Activated naive CD4-positive, alpha-beta T cell treated with anti-CD3 and anti-CD28 coated beads, Interleukin-2, amount 10 ng/mL, durations not matched to agents 7 days and 5 days (primary cell): Measurements from ENCODE around the gene TNS1.

Source experiments
- CTCF ChIA-PET: fragments of 350-600 bp; sonication (Branson Sonifier 250); formaldehyde crosslinking; loops from one replicate; lab custom pipeline; 2021; ENCODE audit warnings: antibody characterized with exemption; lab: Charles Lee
- DNase-seq: peaks from one replicate; pipeline ENCODE4 v3.0.0-alpha.2; 2020
- H3K27ac Mint-ChIP-seq: one replicate; pipeline ENCODE4 v1.8.0; 2021; ENCODE audit warnings: mild to moderate bottlenecking, moderate library complexity, mixed read lengths
- H3K27me3 Mint-ChIP-seq: one replicate; pipeline ENCODE4 v1.8.0; 2021; ENCODE audit warnings: mild to moderate bottlenecking, mixed read lengths
- H3K36me3 Mint-ChIP-seq: one replicate; pipeline ENCODE4 v1.8.0; 2021; ENCODE audit warnings: mixed read lengths
- H3K4me1 Mint-ChIP-seq: one replicate; pipeline ENCODE4 v1.8.0; 2021; ENCODE audit warnings: mixed read lengths
- H3K4me3 Mint-ChIP-seq: one replicate; pipeline ENCODE4 v1.8.0; 2021; ENCODE audit warnings: mild to moderate bottlenecking, moderate library complexity, mixed read lengths
- H3K9me3 Mint-ChIP-seq: one replicate; pipeline ENCODE4 v1.8.0; 2021; ENCODE audit warnings: mixed read lengths

The TNS1 gene

DNA sequence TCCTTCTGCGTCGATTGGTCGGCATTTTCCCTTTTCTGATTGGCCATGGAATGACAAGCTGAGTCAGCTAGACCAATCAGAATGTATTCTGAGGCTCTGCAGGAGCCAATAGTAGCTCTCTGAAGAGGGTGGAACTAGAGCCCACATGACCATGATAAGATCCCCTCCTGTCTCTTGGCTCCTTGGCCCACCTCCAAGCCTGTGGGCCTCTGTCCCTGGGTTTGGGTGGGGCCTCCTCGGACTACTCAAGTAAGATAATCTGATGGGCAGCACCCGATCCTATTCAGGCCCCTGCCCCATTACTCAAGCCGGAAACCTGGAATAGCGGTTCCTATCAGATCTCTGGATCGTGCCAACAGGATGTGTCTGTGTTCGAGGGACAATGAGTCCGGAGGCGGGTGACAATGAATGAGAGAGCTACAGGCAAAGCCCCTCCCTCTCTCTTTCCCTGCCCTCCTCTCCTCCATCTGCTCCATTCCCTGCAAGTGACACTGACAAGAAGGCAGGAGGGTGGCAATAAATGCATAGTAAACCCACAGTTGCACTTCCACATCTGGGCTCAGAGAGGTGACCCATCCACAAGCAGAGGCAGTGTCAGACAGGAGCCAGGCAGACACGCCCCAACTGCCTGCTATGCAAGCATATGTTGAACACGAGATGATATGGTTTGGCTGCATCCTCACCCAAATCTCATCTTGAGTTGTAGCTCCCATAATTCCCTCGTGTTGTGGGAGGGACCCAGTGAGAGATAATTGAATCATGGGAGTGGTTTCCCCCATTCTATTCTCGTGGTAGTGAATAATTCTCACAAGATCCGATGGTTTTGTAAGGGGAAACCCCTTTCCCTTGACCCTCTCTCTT, 114.7 kb downstream of the TNS1 start:
- DNase-seq, result no peak
- H3K4me1 Mint-ChIP-seq, result no peaks in the 10 kb centered on the region
- H3K9me3 Mint-ChIP-seq, result no peaks in the 10 kb centered on the region
- peaks cover 16% of the 10 kb centered on the region for H3K27me3 Mint-ChIP-seq
- CTCF ChIA-PET, result interaction anchor here (1.1 to 10.6 kb wide), 7 partner anchors 8 to 236 kb away, joined by 3 to 260 read pairs (median 8); no protein-coding TSS in a partner anchor
- H3K36me3 Mint-ChIP-seq, result no peaks in the 10 kb centered on the region
- no peak overlapping the region for H3K4me3 Mint-ChIP-seq
- no peak overlapping the region for H3K27ac Mint-ChIP-seq

DNA sequence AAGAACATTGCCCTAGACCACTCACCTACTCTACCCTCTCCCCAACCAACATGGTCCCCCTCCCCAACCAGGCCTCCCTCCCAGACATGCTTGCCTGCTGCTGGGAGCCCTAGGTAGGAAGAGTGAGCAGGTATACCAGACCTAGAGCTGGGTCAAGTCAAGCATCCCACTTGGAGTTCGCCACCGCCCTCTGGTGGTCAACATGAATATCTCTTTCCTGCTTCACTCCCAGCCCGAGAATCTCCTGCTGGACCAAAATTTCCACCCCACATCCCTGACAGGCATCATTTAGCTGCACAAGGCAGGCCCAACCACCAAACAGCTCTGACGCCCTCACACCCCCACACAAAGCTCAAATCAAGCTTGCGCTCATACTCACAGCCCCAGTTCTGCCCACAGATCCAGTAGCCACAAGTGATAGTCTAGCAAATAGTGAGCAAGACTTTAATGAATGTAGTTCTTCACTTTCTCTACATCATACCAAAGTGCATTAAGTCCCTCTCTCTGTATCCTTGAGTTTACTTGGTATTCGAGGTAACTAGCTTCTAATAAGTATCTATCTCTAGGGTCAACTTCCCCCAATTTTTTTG, 116.0 kb downstream of the TNS1 start:
- peak; percentile 79 for DNase-seq
- CTCF ChIA-PET, result interaction anchor here (0.8 to 10.6 kb wide), 24 partner anchors 10 to 235 kb away, joined by 3 to 260 read pairs (median 3); partner anchors contain the start of gene RUFY4
- Mint-ChIP-seq H3K4me3 (no peak overlapping the region), H3K27me3 (peaks cover 16% of the 10 kb centered on the region), H3K9me3 (no peaks in the 10 kb centered on the region), H3K36me3 (no peaks in the 10 kb centered on the region), H3K4me1 (no peaks in the 10 kb centered on the region), H3K27ac (no peak overlapping the region)

DNA sequence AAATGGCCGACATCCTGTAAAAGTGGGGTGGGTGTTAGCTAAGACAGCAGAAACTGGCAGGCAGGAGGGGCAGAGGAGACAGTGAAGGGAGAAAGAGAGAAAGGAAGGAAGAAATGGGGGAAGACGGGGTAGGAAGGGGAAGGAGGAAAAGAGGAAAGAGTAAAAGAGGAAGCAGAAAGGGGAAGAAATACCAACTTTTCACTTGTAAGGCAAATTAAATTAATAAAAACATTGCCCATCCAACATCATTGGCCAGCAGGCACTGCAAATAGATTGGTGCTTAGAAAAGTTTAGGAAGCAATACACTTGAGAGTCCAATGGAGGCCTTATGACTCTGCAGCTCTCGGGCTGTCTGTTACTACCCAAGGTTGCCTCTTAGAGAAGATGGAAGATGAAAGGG, 116.7 kb downstream of the TNS1 start:
- CTCF ChIA-PET, result interaction anchor here (0.9 to 10.6 kb wide), 16 partner anchors 9 to 188 kb away, joined by 3 to 260 read pairs (median 4); no protein-coding TSS in a partner anchor
- no peak overlapping the region for H3K27ac Mint-ChIP-seq
- H3K4me3 Mint-ChIP-seq, result no peak overlapping the region
- H3K4me1 Mint-ChIP-seq, result no peaks in the 10 kb centered on the region
- H3K36me3 Mint-ChIP-seq, result no peaks in the 10 kb centered on the region
- H3K9me3 Mint-ChIP-seq, result no peaks in the 10 kb centered on the region
- peaks cover 16% of the 10 kb centered on the region for H3K27me3 Mint-ChIP-seq
- DNase-seq, result no peak

DNA sequence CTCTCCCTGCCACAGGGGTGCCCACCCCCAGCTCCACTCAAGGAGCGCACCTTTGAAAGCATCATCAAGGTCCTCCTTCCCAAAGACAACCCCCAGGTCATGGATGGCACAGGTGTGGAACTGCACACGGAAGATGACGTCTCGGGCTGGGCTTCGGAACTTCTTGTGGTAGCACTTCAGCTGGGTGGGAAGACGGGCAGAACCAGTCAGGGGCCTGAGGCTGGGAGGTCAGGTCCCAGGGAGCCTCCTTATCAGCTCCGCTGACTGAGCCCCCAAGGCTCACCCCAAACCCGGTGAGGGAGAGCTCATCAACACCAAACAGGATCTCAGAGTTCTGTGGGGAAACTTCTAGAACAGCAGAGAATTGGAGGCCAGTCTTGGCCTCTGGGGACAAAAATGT, 117.8 kb downstream of the TNS1 start:
- Mint-ChIP-seq H3K36me3 (no peaks in the 10 kb centered on the region), H3K27ac (no peak overlapping the region)

DNA sequence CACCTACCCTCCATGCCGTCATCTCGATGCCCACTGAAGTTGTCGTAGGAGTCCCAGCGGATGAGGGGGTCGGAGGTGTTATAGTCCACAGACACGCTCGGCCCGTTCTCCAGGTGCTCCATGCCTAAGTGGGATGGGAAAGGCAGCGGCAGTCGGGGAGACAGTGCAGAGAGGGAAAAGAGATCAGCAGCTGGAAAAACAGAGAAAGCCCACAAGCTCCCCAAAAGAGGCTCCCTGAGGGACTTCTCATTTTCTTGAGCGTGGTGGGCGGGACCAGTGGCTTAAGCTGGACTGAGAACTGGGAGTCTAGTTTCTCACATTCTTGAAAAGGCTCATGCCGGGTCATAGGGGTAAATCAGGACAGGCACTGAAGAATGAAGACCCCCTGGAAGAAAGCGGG, 121.9 kb downstream of the TNS1 start:
- no peaks in the 10 kb centered on the region for H3K4me1 Mint-ChIP-seq
- H3K27ac Mint-ChIP-seq, result no peak overlapping the region
- H3K36me3 Mint-ChIP-seq, result no peaks in the 10 kb centered on the region
- CTCF ChIA-PET, result interaction anchor here (1.1 to 2.9 kb wide), 3 partner anchors 10 to 95 kb away, joined by 3 to 20 read pairs (median 11); no protein-coding TSS in a partner anchor
- H3K9me3 Mint-ChIP-seq, result no peaks in the 10 kb centered on the region
- no peak overlapping the region for H3K4me3 Mint-ChIP-seq
- peaks cover 20% of the 10 kb centered on the region for H3K27me3 Mint-ChIP-seq
- DNase-seq, result no peak

More for the DNA sequence above, 117.8 kb downstream of the TNS1 start:
- H3K4me3 Mint-ChIP-seq, result no peak overlapping the region
- DNase-seq, result no peak
- H3K27me3 Mint-ChIP-seq, result peaks cover 16% of the 10 kb centered on the region
- no peaks in the 10 kb centered on the region for H3K9me3 Mint-ChIP-seq
- CTCF ChIA-PET, result interaction anchor here (1.5 to 10.6 kb wide), 2 partner anchors 95 to 116 kb away, joined by 3 to 260 read pairs; no protein-coding TSS in a partner anchor
- H3K4me1 Mint-ChIP-seq, result no peaks in the 10 kb centered on the region

DNA sequence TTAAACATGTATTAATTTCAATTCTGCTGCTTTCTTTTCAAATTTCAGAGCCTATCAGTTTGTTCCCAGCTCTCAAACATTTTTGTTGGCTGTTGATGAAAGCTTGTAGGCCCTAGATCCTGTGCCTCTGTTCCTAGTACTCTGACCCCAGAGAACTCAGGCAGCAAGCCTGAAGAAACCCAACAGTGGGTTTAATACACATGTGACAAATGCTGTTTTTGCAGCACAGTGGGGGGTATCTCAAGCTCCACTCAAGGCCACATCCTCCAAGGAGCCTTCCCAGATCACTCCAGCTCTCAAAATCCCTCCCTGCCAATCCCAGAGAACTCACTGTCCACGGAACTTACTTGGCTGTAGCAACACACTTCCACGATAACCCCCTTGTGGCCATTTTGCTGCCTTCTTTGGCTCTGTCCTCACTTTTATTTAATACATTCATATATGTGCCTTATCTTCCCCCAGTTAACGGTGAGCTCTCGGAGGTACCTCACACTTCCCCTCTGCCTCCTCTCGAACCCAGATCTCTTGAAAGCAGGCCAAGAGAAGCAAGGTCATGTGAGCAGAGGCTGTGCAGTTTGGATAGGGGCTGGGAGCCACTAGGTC, 122.4 kb downstream of the TNS1 start:
- H3K4me3 Mint-ChIP-seq, result no peak overlapping the region
- no peak overlapping the region for H3K27ac Mint-ChIP-seq

DNA sequence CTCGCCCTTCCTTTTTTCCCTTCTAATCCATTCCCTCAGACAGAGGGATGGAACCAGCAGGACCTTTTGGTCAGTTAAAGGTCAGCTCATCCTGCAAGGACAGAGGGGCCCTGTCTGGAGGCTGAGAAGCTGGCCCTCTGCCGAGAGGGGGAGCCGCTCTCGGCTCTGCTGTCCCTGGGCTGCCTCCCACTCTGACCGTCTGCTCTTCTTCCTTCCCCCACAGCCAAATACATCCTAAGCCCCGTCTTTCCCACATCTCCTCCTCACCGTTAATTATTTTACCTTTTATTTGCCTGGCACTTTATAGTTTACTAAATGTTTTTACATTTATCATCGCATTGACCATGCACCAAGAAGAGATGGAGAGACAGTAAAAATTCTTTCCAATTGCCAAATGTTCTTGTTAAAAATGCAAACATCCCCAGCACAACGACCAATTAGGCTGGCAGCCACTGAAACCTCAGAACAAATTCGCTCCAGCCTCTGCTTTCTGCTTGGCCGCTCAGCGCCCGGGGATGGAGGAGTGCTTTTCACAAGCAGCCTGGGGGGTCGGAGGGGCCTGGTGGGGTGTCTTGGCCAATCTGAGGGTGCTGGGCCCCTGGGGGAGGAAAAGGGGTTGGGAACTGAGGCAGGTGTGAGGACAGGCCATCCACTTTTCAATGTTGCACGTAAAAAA, 123.7 kb downstream of the TNS1 start:
- no peaks in the 10 kb centered on the region for H3K9me3 Mint-ChIP-seq
- peaks cover 20% of the 10 kb centered on the region for H3K27me3 Mint-ChIP-seq
- no peak overlapping the region for H3K27ac Mint-ChIP-seq
- DNase-seq, result no peak
- H3K36me3 Mint-ChIP-seq, result no peaks in the 10 kb centered on the region
- H3K4me1 Mint-ChIP-seq, result no peaks in the 10 kb centered on the region
- H3K4me3 Mint-ChIP-seq, result no peak overlapping the region
- CTCF ChIA-PET, result interaction anchor here (2.9 kb wide), 1 partner anchor 89 kb away, joined by 20 read pairs; no protein-coding TSS in a partner anchor

More for the DNA sequence above, 122.4 kb downstream of the TNS1 start:
- Mint-ChIP-seq H3K4me1 (no peaks in the 10 kb centered on the region), H3K36me3 (no peaks in the 10 kb centered on the region), H3K27me3 (peaks cover 21% of the 10 kb centered on the region), H3K9me3 (no peaks in the 10 kb centered on the region)
- DNase-seq, result no peak
- CTCF ChIA-PET, result interaction anchor here (1.1 to 2.9 kb wide), 3 partner anchors 10 to 95 kb away, joined by 3 to 20 read pairs (median 11); no protein-coding TSS in a partner anchor

DNA sequence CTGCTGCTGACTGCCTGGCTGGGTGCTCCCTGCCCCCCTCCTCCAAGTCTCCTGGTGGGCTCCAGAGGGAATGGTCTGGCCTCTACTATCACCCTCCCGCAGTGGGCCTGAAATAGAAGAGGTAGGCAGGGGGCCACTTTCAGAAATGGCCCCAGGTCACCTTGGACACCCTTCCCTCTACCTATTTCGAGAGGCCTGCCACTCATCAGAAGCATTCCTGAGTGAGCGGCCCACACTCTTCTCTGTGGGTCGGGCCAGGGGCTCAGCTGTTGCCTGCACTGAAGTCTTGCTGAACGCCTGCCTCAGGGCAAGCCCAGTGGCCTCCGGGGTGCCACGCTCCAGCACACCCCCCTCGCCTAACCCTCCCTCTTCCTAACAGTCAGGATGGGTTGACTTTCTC, 124.9 kb downstream of the TNS1 start:
- Mint-ChIP-seq H3K27me3 (peaks cover 24% of the 10 kb centered on the region), H3K9me3 (no peaks in the 10 kb centered on the region), H3K36me3 (no peaks in the 10 kb centered on the region), H3K4me3 (no peak overlapping the region), H3K27ac (no peak overlapping the region), H3K4me1 (no peaks in the 10 kb centered on the region)
- CTCF ChIA-PET, result interaction anchor here (1.1 to 2.5 kb wide), 3 partner anchors 9 to 89 kb away, joined by 3 to 7 read pairs (median 4); no protein-coding TSS in a partner anchor
- DNase-seq, result no peak

DNA sequence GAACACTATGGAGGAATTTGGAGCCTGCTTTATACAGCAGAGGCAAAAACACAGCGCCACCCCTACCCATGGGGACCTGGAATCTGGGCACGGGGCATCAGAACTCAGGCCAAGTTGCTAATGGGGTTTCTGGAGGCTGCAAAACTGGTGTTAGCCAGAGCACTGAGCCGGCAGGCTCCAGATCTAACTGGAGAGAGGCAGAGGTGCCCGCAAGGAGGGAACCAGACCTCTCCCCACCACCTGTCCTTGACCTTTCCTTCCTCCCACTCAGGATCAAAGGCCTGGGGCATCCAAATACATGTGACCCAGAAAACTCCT, 126.6 kb downstream of the TNS1 start:
- Mint-ChIP-seq H3K27me3 (peaks cover 24% of the 10 kb centered on the region), H3K36me3 (no peaks in the 10 kb centered on the region), H3K4me3 (no peak overlapping the region), H3K9me3 (no peaks in the 10 kb centered on the region), H3K27ac (no peak overlapping the region), H3K4me1 (no peaks in the 10 kb centered on the region)
- CTCF ChIA-PET, result interaction anchor here (2.5 kb wide), 1 partner anchor 10 kb away, joined by 7 read pairs; no protein-coding TSS in a partner anchor
- DNase-seq, result no peak

DNA sequence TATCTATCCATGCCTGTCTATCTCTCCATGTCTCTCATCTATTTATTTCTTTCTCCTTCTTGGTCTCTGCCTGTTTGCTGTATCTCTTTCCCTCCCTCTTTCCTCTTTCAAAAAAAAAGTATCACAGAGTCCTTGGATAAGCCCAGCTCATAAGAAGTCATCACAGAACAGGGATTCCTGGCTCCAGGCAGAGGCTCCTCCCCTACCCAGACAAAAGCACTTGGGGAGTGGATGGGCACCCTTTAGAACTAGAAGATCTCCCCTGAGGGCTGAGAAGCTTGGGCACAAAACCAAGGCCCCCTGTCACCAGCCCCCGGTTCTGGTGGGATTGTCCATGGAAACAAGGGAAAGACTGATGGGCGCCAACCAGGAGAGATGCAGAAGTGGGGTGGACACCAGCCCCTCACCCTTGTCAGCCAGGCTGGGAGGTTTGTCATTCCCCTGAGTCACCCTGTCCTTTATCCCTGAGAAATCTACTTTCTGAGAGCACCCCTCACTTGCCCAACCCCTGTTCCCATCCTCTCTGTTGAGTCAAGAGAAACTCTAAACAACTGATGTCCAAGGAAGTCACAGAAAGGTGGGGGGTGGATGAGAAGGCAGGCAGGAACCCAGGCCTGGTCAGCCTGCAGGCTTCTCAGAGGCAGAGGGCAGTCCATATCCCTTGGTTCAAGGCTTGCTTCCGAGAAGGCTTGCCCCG, 127.1 kb downstream of the TNS1 start:
- no peaks in the 10 kb centered on the region for H3K36me3 Mint-ChIP-seq
- H3K27ac Mint-ChIP-seq, result no peak overlapping the region
- CTCF ChIA-PET, result interaction anchor here (1.4 to 2.5 kb wide), 3 partner anchors 11 to 90 kb away, joined by 3 to 7 read pairs (median 6); no protein-coding TSS in a partner anchor

DNA sequence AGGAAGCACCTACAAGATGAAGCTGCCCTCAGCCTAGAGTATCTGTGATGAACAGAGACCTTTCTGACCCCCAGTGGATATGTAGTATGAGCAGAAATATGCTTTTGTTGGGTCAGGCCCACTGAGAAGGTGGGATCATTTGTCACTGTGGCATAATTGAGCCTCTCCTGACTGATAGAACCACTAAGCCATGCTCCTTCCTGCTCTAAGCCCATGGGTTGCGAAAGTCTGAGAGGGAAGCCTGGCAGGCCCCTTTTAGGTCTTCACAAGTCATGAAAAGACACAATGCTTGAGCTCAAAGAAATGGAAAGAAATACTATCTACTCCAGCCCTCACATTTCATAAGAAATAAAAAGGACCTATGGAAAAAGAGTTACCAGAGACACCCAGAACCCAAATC, 127.7 kb downstream of the TNS1 start:
- Mint-ChIP-seq H3K36me3 (no peaks in the 10 kb centered on the region), H3K9me3 (no peaks in the 10 kb centered on the region), H3K27me3 (peaks cover 24% of the 10 kb centered on the region), H3K4me3 (no peak overlapping the region), H3K27ac (no peak overlapping the region), H3K4me1 (no peaks in the 10 kb centered on the region)
- CTCF ChIA-PET, result interaction anchor here (1.4 to 2.4 kb wide), 2 partner anchors 86 to 89 kb away, joined by 3 to 6 read pairs; no protein-coding TSS in a partner anchor
- no peak for DNase-seq

More for the DNA sequence above, 127.1 kb downstream of the TNS1 start:
- no peak overlapping the region for H3K4me3 Mint-ChIP-seq
- no peaks in the 10 kb centered on the region for H3K4me1 Mint-ChIP-seq
- H3K9me3 Mint-ChIP-seq, result no peaks in the 10 kb centered on the region
- H3K27me3 Mint-ChIP-seq, result peaks cover 24% of the 10 kb centered on the region
- no peak for DNase-seq

DNA sequence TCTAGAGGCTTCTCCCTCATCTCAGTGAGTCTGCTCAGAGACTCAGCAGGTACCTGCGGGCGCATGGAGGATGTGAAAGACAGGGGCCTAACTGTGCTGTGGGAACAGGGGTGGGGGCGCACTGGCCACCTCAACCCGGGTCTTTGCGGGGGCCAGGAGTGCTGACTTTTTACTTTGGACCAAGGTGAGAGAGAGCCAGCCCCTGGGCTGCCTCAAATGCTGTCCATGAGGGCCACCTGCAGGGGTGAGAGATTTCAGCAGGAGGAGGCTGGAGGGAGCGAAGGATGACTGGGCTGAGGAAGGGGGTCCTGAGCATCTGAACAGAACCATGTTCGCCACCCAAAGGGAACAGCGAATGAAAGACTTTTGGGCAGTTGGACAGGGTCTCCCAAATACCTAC, 129.4 kb downstream of the TNS1 start:
- Mint-ChIP-seq H3K27ac (no peak overlapping the region), H3K4me1 (no peaks in the 10 kb centered on the region), H3K36me3 (no peaks in the 10 kb centered on the region), H3K9me3 (no peaks in the 10 kb centered on the region), H3K4me3 (no peak overlapping the region), H3K27me3 (peaks cover 29% of the 10 kb centered on the region)
- CTCF ChIA-PET, result interaction anchor here (1.2 to 2.4 kb wide), 2 partner anchors 13 to 84 kb away, joined by 3 to 6 read pairs; no protein-coding TSS in a partner anchor
- DNase-seq, result no peak

DNA sequence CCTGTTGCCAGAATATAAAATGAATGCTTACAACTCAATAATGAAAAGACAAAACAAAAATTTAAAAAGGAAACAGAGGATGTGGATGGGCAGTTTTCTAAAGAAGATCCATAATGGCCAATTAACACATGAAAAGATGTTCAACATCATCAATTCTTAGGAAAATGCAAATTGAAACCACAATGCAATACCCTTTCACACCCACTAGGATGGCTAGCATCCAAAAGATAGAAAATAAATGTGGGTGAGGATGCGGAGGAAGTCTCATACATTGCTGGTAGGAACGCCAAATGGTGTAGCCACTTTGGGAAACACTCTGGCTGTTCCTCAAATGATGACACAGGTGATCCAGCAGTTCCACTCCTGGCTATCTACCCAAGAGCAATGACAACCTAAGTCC, 130.5 kb downstream of the TNS1 start:
- H3K36me3 Mint-ChIP-seq, result no peaks in the 10 kb centered on the region
- DNase-seq, result no peak
- peaks cover 27% of the 10 kb centered on the region for H3K27me3 Mint-ChIP-seq
- H3K4me1 Mint-ChIP-seq, result no peaks in the 10 kb centered on the region
- H3K9me3 Mint-ChIP-seq, result no peaks in the 10 kb centered on the region
- no peak overlapping the region for H3K4me3 Mint-ChIP-seq
- CTCF ChIA-PET, result no interaction called here
- H3K27ac Mint-ChIP-seq, result no peak overlapping the region
